ENCODE results near the gene HYAL3.
A peak's percentile ranks its signal among the peaks of the same experiment; 100 is the strongest.

Gene HYAL3

DNA sequence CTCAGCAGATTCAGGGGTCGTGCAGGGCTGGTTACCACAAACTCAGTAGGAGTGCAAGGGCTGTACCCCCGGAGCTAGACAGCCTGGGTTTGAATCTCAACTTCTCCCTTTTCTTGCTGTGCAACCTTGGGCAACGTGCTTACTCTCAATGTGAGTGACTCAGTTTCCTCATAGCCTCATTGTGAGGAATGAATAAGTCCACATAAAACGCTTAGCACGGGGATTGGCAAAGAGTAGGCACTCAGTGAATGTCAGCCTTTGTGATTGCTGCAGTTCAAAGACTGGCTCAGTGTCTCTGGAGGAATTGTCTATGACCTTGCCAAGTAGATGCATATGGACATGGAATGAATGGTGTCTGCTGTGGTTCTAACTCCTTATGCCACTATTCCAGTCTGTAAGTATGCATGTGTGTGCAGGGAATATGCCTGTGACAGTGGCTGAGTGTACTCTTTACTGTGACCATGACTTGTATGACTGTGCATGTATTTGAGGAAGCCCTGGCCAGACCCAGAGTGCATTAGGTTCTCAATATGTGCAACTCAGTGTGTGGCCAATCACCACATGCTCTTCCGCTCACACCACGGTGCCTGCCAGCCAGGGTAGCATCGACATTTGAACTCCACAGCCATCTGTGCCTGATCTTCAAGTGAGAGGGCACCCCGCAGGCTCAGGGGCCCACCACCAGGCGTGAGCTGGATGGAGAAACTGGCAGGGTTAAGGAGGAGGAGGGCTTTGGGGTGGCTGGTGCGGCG lies 900 bp upstream of the HYAL3 start:
- Histone ChIP-seq H3K27ac (peak overlapping the region; percentile 82), H3K9me3 (ENCODE audit: control insufficient read depth, low read length) (no peaks in the 10 kb centered on the region), H3K4me1 (peaks cover 17% of the 10 kb centered on the region), H3K9ac (no peak overlapping the region), H3K27me3 (ENCODE audit: control insufficient read depth, insufficient read depth, low read length) (no peaks in the 10 kb centered on the region), H2AFZ (peak overlapping the region; percentile 89), H3K4me2 (ENCODE audit: low read length) (peak overlapping the region; percentile 64), H3K36me3 (ENCODE audit: control insufficient read depth, insufficient read depth, low read length) (no peaks in the 10 kb centered on the region), H3K79me2 (peaks cover 2% of the 10 kb centered on the region), H3K4me3 (ENCODE audit: low read depth, low read length) (peak overlapping the region; percentile 69)
- TF ChIP-seq, protein P1, sequence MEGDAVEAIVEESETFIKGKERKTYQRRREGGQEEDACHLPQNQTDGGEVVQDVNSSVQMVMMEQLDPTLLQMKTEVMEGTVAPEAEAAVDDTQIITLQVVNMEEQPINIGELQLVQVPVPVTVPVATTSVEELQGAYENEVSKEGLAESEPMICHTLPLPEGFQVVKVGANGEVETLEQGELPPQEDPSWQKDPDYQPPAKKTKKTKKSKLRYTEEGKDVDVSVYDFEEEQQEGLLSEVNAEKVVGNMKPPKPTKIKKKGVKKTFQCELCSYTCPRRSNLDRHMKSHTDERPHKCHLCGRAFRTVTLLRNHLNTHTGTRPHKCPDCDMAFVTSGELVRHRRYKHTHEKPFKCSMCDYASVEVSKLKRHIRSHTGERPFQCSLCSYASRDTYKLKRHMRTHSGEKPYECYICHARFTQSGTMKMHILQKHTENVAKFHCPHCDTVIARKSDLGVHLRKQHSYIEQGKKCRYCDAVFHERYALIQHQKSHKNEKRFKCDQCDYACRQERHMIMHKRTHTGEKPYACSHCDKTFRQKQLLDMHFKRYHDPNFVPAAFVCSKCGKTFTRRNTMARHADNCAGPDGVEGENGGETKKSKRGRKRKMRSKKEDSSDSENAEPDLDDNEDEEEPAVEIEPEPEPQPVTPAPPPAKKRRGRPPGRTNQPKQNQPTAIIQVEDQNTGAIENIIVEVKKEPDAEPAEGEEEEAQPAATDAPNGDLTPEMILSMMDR (IDR thresholded peaks at IDR 0.05) = no peak

GRCh38 chr3:50299638-50299928 lies 378 bp upstream of the HYAL3 start:
- Histone ChIP-seq H3K27ac (peak overlapping the region; percentile 82), H3K36me3 (ENCODE audit: control insufficient read depth, insufficient read depth, low read length) (no peaks in the 10 kb centered on the region), H2AFZ (peak overlapping the region; percentile 89), H3K27me3 (ENCODE audit: control insufficient read depth, insufficient read depth, low read length) (no peaks in the 10 kb centered on the region), H3K4me2 (ENCODE audit: low read length) (peak overlapping the region; percentile 64), H3K9ac (no peak overlapping the region), H3K79me2 (peaks cover 2% of the 10 kb centered on the region), H3K4me1 (peaks cover 17% of the 10 kb centered on the region), H3K4me3 (ENCODE audit: low read depth, low read length) (peak overlapping the region; percentile 69), H3K9me3 (ENCODE audit: control insufficient read depth, low read length) (no peaks in the 10 kb centered on the region)
- TF ChIP-seq, protein P1 (IDR thresholded peaks at IDR 0.05) = no peak

DNA sequence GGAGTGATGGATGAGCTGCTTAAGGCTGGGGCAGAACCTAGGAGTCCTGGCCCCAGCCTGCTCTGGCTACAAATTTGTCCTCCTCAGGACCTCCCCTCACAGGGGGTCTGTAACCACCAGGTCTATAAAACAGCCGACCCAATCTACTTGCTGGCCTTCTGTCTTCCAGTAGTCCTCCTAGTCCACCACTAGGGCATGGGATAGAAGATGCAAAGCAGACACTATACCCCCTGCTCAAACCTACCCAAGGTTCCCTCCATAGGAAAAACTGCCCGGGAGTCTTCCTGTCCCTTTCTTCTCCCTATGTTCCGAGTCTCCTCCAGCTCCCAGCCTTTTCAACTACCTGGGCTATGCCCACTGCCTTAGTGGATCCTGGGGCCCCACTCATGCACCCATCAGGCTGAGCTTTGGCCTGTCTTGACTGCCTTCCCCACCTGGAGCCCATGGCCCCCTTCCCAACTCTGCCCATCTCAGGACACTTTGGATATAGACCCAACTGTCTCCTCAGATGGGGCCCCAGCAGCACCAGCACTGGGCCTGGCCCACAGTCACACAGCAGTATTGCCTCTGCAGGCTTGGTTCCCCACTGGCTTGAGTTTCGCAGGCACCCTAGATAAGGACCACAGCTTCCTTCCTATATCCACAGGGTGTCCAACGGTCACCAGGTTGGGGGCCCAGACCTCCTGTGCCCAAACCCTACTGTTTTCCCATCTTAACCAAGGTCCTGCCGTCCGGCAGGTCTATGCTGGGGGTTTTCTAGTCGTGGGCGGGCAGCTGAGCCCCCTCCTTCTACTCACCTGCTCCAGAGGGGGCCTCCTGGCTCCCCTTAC lies 1.1 kb downstream of the HYAL3 start:
- peak overlapping the region; percentile 93 for H3K4me2 ChIP-seq (ENCODE audit: low read length)
- no peaks in the 10 kb centered on the region for H3K36me3 ChIP-seq (ENCODE audit: control insufficient read depth, insufficient read depth, low read length)
- TF ChIP-seq, protein P1 (IDR thresholded peaks at IDR 0.05) = no peak
- peak overlapping the region; percentile 84 for H2AFZ ChIP-seq
- H3K79me2 ChIP-seq = peaks cover 2% of the 10 kb centered on the region
- peak overlapping the region; percentile 67 for H3K27ac ChIP-seq
- peak overlapping the region; percentile 69 for H3K4me3 ChIP-seq (ENCODE audit: low read depth, low read length)
- H3K9me3 ChIP-seq (ENCODE audit: control insufficient read depth, low read length) = no peaks in the 10 kb centered on the region
- peaks cover 17% of the 10 kb centered on the region for H3K4me1 ChIP-seq
- H3K9ac ChIP-seq = no peak overlapping the region
- no peaks in the 10 kb centered on the region for H3K27me3 ChIP-seq (ENCODE audit: control insufficient read depth, insufficient read depth, low read length)

- Histone ChIP-seq H2AFZ (no peak overlapping the region), H3K4me2 (ENCODE audit: low read length) (no peak overlapping the region), H3K9me3 (ENCODE audit: control insufficient read depth, low read length) (no peaks in the 10 kb centered on the region), H3K79me2 (peaks cover 2% of the 10 kb centered on the region), H3K36me3 (ENCODE audit: control insufficient read depth, insufficient read depth, low read length) (no peaks in the 10 kb centered on the region), H3K27ac (no peak overlapping the region), H3K9ac (no peak overlapping the region), H3K4me3 (ENCODE audit: low read depth, low read length) (no peak overlapping the region), H3K27me3 (ENCODE audit: control insufficient read depth, insufficient read depth, low read length) (no peaks in the 10 kb centered on the region), H3K4me1 (peaks cover 22% of the 10 kb centered on the region)
- TF ChIP-seq, protein P1 (IDR thresholded peaks at IDR 0.05) = no peak
These were observed 1.8 kb downstream of the HYAL3 start for GRCh38 chr3:50297384-50297775.

All from parathyroid adenoma (tissue), 2 donors.